HG03139 (cell line): ENCODE data around the gene SUMO3.

Source experiments
- ATAC-seq: cut with Tn5 transposase; IDR thresholded peaks from one replicate; pipeline ENCODE4 v1.9.1; 2021; ENCODE audit not compliant: unreplicated experiment

SUMO3 gene

GRCh38 chr21:44780767-44781459 is 36.9 kb downstream of the SUMO3 start:
- ATAC-seq: no peak

- no peak for ATAC-seq
These were observed 37.7 kb downstream of the SUMO3 start for GRCh38 chr21:44780137-44780502.

- no peak for ATAC-seq
These were observed 38.3 kb downstream of the SUMO3 start for GRCh38 chr21:44779417-44780136.

- no peak for ATAC-seq
These were observed 38.9 kb downstream of the SUMO3 start for GRCh38 chr21:44778983-44779382.

GRCh38 chr21:44778499-44778911 is 39.4 kb downstream of the SUMO3 start:
- no peak for ATAC-seq

- ATAC-seq: no peak
These were observed 39.8 kb downstream of the SUMO3 start for GRCh38 chr21:44778094-44778493.

GRCh38 chr21:44774972-44775371 is 42.9 kb downstream of the SUMO3 start:
- no peak for ATAC-seq

GRCh38 chr21:44773291-44773932 is 44.5 kb downstream of the SUMO3 start:
- ATAC-seq: no peak

GRCh38 chr21:44771896-44772525 is 45.9 kb downstream of the SUMO3 start:
- no peak for ATAC-seq

- no peak for ATAC-seq
These were observed 49.7 kb downstream of the SUMO3 start for GRCh38 chr21:44767834-44768831.

- no peak for ATAC-seq
These were observed 51.0 kb downstream of the SUMO3 start for GRCh38 chr21:44766818-44767354.

GRCh38 chr21:44766014-44766817 is 51.6 kb downstream of the SUMO3 start:
- ATAC-seq: no peak

GRCh38 chr21:44765231-44766013 is 52.4 kb downstream of the SUMO3 start:
- no peak for ATAC-seq

- ATAC-seq: no peak
These were observed 53.3 kb downstream of the SUMO3 start for GRCh38 chr21:44764319-44765230.

- ATAC-seq: no peak
These were observed 54.2 kb downstream of the SUMO3 start for GRCh38 chr21:44763451-44764318.

- no peak for ATAC-seq
These were observed 54.8 kb downstream of the SUMO3 start for GRCh38 chr21:44763050-44763378.
